KBM-7 (cell line): ENCODE data around the gene GNG10.
"Not testable (repeated sequence)": the region's sequence is repeated elsewhere in the genome, so short reads cannot be mapped to it uniquely, and the experiment has no call there.

Experiments used
- DNase-seq: peaks from one replicate; pipeline ENCODE4 v3.0.0-alpha.2; 2015
- in situ Hi-C: fragments of 300-500 bp; cut with MboI; formaldehyde crosslinking; loops from 2 replicates; pipeline ENCODE4 v1.14.3; 2020; ENCODE audit warnings: low sequenced_read_pairs, low pct_unique_long_range_greater_than_20kb, mixed read lengths

Gene GNG10

GRCh38 chr9:111646417-111646816 lies 15.0 kb upstream of the GNG10 start:
- DNase-seq: no peak
- in situ Hi-C loops: no loop called here

- DNase-seq: no peak
- in situ Hi-C loops: no loop called here
Measured at GRCh38 chr9:111648066-111648465, 13.3 kb upstream of the GNG10 start.

- in situ Hi-C loops: no loop called here
- DNase-seq: no peak
Measured at GRCh38 chr9:111649016-111649415, 12.4 kb upstream of the GNG10 start.

- no peak for DNase-seq
- in situ Hi-C loops: no loop called here
Measured at GRCh38 chr9:111657051-111657450, 4.4 kb upstream of the GNG10 start.

- in situ Hi-C loops: no loop called here
- no peak for DNase-seq
Measured at GRCh38 chr9:111658943-111659342, 2.5 kb upstream of the GNG10 start.

GRCh38 chr9:111659691-111660090 lies 1.7 kb upstream of the GNG10 start:
- in situ Hi-C loops: no loop called here
- no peak for DNase-seq

GRCh38 chr9:111661802-111662521 lies 557 bp downstream of the GNG10 start:
- DNase-seq: no peak
- in situ Hi-C loops: no loop called here

GRCh38 chr9:111662576-111663300 lies 1.3 kb downstream of the GNG10 start:
- in situ Hi-C loops: no loop called here

GRCh38 chr9:111663301-111663823 lies 2.0 kb downstream of the GNG10 start:
- in situ Hi-C loops: no loop called here
- no peak for DNase-seq

More at GRCh38 chr9:111662576-111663300, 1.3 kb downstream of the GNG10 start:
- peak; percentile 56 for DNase-seq

GRCh38 chr9:111668026-111668573 lies 6.7 kb downstream of the GNG10 start:
- in situ Hi-C loops: no loop called here
- DNase-seq: no peak

GRCh38 chr9:111668601-111669000 lies 7.2 kb downstream of the GNG10 start:
- DNase-seq, in situ Hi-C loops: not testable (repeated sequence)

GRCh38 chr9:111674319-111674718 lies 12.9 kb downstream of the GNG10 start:
- in situ Hi-C loops: no loop called here

GRCh38 chr9:111676116-111676515 lies 14.7 kb downstream of the GNG10 start:
- DNase-seq: no peak
- in situ Hi-C loops: no loop called here

More at GRCh38 chr9:111674319-111674718, 12.9 kb downstream of the GNG10 start:
- DNase-seq: no peak

GRCh38 chr9:111678293-111678692 lies 16.9 kb downstream of the GNG10 start:
- in situ Hi-C loops: no loop called here
- no peak for DNase-seq

- in situ Hi-C loops: no loop called here
- no peak for DNase-seq
Measured at GRCh38 chr9:111679199-111679598, 17.8 kb downstream of the GNG10 start.

- in situ Hi-C loops: no loop called here
- DNase-seq: no peak
Measured at GRCh38 chr9:111683392-111683791, 22.0 kb downstream of the GNG10 start.

- peak; percentile 63 for DNase-seq
- in situ Hi-C loops: no loop called here
Measured at GRCh38 chr9:111691672-111692329, 30.4 kb downstream of the GNG10 start.

GRCh38 chr9:111696796-111697195 lies 35.4 kb downstream of the GNG10 start:
- in situ Hi-C loops: no loop called here
- no peak for DNase-seq

- in situ Hi-C loops: no loop called here
Measured at GRCh38 chr9:111700776-111701175, 39.4 kb downstream of the GNG10 start.

GRCh38 chr9:111704503-111704902 lies 43.1 kb downstream of the GNG10 start:
- in situ Hi-C loops: no loop called here
- no peak for DNase-seq

More at GRCh38 chr9:111700776-111701175, 39.4 kb downstream of the GNG10 start:
- DNase-seq: no peak
